ENCODE data around the gene NRGN.

NRGN gene

DNA sequence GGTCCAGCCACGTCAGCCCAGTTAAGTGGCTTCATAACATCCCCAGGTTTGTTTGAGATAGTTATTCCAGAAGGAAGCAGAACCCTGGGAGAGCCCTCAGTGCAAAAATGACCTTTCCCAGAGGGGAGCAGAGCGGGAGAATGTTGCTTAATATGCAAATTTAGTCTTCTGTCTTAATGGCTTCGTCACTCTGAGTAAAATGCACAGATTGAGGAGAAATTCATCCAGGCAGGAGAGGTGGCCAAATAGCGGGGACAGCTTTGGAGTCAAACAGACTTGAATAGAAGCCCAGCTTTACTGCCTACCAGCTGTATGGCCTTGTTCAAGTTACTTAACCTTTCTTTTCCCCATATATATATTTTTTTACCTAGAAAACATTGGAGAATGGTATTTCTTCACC is 12.3 kb upstream of the NRGN start:
- Histone ChIP-seq H3K27ac (no peak overlapping the region), H3K9me3 (ENCODE audit: control insufficient read depth, low read length) (no peaks in the 10 kb centered on the region), H3K4me2 (ENCODE audit: low read length) (no peak overlapping the region), H3K4me1 (no peaks in the 10 kb centered on the region), H3K9ac (no peak overlapping the region), H3K27me3 (ENCODE audit: control insufficient read depth, insufficient read depth, low read length) (no peaks in the 10 kb centered on the region), H2AFZ (no peak overlapping the region), H3K79me2 (no peaks in the 10 kb centered on the region), H3K4me3 (ENCODE audit: low read depth, low read length) (no peak overlapping the region), H3K36me3 (ENCODE audit: control insufficient read depth, insufficient read depth, low read length) (no peaks in the 10 kb centered on the region)
- no peak for TF ChIP-seq CTCF (IDR thresholded peaks at IDR 0.05)

GRCh38 chr11:124728134-124728533 is 11.6 kb upstream of the NRGN start:
- no peak for TF ChIP-seq CTCF (IDR thresholded peaks at IDR 0.05)
- no peaks in the 10 kb centered on the region for H3K27me3 ChIP-seq (ENCODE audit: control insufficient read depth, insufficient read depth, low read length)
- no peaks in the 10 kb centered on the region for H3K36me3 ChIP-seq (ENCODE audit: control insufficient read depth, insufficient read depth, low read length)
- no peak overlapping the region for H3K9ac ChIP-seq
- H3K4me2 ChIP-seq (ENCODE audit: low read length) = no peak overlapping the region
- H3K27ac ChIP-seq = no peak overlapping the region
- no peaks in the 10 kb centered on the region for H3K79me2 ChIP-seq
- H2AFZ ChIP-seq = no peak overlapping the region
- H3K9me3 ChIP-seq (ENCODE audit: control insufficient read depth, low read length) = no peaks in the 10 kb centered on the region
- no peaks in the 10 kb centered on the region for H3K4me1 ChIP-seq
- no peak overlapping the region for H3K4me3 ChIP-seq (ENCODE audit: low read depth, low read length)

DNA sequence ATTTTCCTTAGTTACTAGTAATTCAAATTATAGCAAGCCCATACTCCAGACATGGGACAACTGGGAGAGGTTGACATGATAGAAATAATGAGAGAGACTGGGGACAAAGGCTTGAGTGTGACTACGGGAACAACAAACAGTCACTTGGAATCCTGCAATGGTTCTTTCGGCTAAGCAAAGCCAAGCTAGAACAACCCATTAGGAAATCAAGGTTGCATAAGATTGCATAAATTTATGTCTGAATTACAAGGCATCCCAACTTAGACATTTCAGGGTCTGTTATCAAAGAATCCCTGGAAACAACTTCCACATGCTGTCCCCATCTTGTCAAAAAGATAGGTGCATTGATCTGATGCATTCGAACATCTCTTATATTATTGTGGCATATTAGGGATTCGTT is 10.2 kb upstream of the NRGN start:
- Histone ChIP-seq H3K27me3 (ENCODE audit: control insufficient read depth, insufficient read depth, low read length) (no peaks in the 10 kb centered on the region), H3K4me3 (ENCODE audit: low read depth, low read length) (no peak overlapping the region), H3K27ac (no peak overlapping the region), H3K4me2 (ENCODE audit: low read length) (no peak overlapping the region), H3K4me1 (no peaks in the 10 kb centered on the region), H3K79me2 (no peaks in the 10 kb centered on the region), H3K36me3 (ENCODE audit: control insufficient read depth, insufficient read depth, low read length) (no peaks in the 10 kb centered on the region), H3K9me3 (ENCODE audit: control insufficient read depth, low read length) (no peaks in the 10 kb centered on the region), H3K9ac (no peak overlapping the region), H2AFZ (no peak overlapping the region)
- no peak for TF ChIP-seq CTCF (IDR thresholded peaks at IDR 0.05)

GRCh38 chr11:124732230-124732629 is 7.5 kb upstream of the NRGN start:
- Histone ChIP-seq H3K27ac (no peak overlapping the region), H2AFZ (no peak overlapping the region), H3K36me3 (ENCODE audit: control insufficient read depth, insufficient read depth, low read length) (no peaks in the 10 kb centered on the region), H3K4me3 (ENCODE audit: low read depth, low read length) (no peak overlapping the region), H3K9ac (no peak overlapping the region), H3K79me2 (no peaks in the 10 kb centered on the region), H3K27me3 (ENCODE audit: control insufficient read depth, insufficient read depth, low read length) (no peaks in the 10 kb centered on the region), H3K9me3 (ENCODE audit: control insufficient read depth, low read length) (no peaks in the 10 kb centered on the region), H3K4me2 (ENCODE audit: low read length) (no peak overlapping the region), H3K4me1 (no peaks in the 10 kb centered on the region)
- TF ChIP-seq CTCF (IDR thresholded peaks at IDR 0.05) = no peak

DNA sequence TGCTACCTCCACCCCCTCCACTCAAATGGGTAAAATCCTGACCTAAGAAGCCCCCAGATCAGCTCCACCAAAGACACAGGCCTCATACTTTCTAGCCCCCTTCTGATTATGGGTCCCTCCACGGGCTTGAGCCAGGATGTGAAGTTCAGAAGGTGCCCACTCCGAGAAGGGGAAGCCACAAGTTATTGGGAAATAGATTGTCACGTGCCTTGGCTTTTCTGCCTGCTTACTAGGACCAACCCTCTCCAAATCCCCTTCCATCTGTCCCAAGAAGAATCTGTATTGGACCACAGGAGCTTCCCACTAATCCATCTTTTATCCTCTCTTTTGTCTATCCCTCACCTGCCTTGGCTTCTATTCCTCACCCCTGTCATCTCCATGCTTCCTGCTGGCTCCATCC is 3.0 kb upstream of the NRGN start:
- H3K27ac ChIP-seq = no peak overlapping the region
- H3K36me3 ChIP-seq (ENCODE audit: control insufficient read depth, insufficient read depth, low read length) = no peaks in the 10 kb centered on the region
- no peak overlapping the region for H3K4me2 ChIP-seq (ENCODE audit: low read length)
- H3K4me1 ChIP-seq = no peaks in the 10 kb centered on the region
- no peaks in the 10 kb centered on the region for H3K79me2 ChIP-seq
- H3K9ac ChIP-seq = no peak overlapping the region
- no peaks in the 10 kb centered on the region for H3K27me3 ChIP-seq (ENCODE audit: control insufficient read depth, insufficient read depth, low read length)
- no peaks in the 10 kb centered on the region for H3K9me3 ChIP-seq (ENCODE audit: control insufficient read depth, low read length)
- H2AFZ ChIP-seq = no peak overlapping the region
- no peak for TF ChIP-seq CTCF (IDR thresholded peaks at IDR 0.05)
- no peak overlapping the region for H3K4me3 ChIP-seq (ENCODE audit: low read depth, low read length)
